M059J (cell line): ENCODE results near the gene ZNF169. TPM values are rescaled to one million over a fixed set of nuclear protein-coding genes. Genes with fewer than 3 reads are reported as not detected.
"Not testable (repeated sequence)": the region's sequence is repeated elsewhere in the genome, so short reads cannot be mapped to it uniquely, and the experiment has no call there.

Source experiments
- DNase-seq: peaks from one replicate; pipeline ENCODE4 v3.0.0-alpha.2; 2012; ENCODE audit warnings: low read depth
- total RNA-seq: library from RNA; depleted of rRNA; stranded (reverse); fragments of >200 nt; shearing (Covaris generic); gene quantifications from 2 replicates; pipeline ENCODE4 v1.2.3, GENCODE V29; 2014; rRNA removed

The ZNF169 gene
- total RNA-seq, 1 experiment from 2014 or later = 1.6 TPM

DNA sequence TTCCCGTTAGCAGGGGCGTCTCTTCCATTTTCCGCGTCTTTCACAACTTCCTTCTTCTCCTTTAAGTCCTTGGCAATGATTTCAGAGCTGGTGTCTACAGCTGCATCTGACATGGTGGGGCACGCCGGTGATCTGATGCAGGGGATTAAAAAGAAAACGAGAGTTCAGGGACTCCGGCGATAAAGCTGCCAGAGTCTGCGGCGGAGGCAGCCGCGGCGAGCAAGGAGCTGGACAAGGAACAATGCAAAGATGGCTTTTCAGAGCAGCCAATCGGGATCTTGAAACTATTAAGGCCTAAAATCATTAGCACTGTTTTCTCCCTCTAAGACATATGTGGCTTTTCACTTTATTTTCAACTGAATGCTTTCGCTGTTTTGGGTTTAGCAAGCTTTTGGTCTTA is 88.4 kb downstream of the ZNF169 start:
- DNase-seq = not testable (repeated sequence)

DNA sequence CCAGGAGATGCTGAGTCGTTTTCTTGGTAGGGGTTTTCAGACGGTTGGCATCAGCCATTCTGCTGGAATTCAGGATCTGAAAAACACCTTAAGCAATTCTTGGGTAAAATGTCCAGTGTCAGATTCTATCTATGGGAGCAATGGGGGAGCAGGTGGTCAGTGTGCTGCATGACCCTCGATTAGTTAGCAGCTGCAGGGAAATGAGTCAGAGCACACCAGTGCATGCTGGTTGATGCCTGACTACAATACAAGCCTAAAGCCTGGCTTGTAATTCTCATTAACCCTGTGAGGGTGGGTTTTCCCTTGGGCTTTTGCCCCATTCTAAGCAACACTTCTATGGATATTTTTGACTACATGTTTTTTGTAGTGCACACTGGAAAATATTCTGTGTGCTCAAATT is 89.7 kb downstream of the ZNF169 start:
- not testable (repeated sequence) for DNase-seq

Other genes with a start within 250 kb of the ZNF169 start
- gene PTPDC1, start 174.8 kb upstream of the ZNF169 start, total RNA-seq = 2.2 and 3.9 TPM in 2 replicates
- gene NUTM2F, start 69.3 kb downstream of the ZNF169 start, total RNA-seq = not detected in 2 replicates